Measurements from ENCODE around the gene ATXN2L. TPM values are rescaled to one million over a fixed set of nuclear protein-coding genes. Genes with fewer than 3 reads are reported as not detected.

Gene ATXN2L
- total RNA-seq, 2 donors from 2014 or later = 40.2 to 129 TPM

GRCh38 chr16:28834873-28835863 is 12.4 kb downstream of the ATXN2L start:
- Histone ChIP-seq H3K4me3 (no peak overlapping the region), H3K36me3 (replicated peaks in 1 of 2; ENCODE audit: insufficient read depth in 1 of 2, low read depth in 2 of 2) (peaks cover 31 to 55% of the 10 kb centered on the region in 2 donors), H3K9me3 (no peaks in the 10 kb centered on the region), H3K4me1 (no peaks in the 10 kb centered on the region), H3K27ac (no peak overlapping the region), H3K27me3 (no peaks in the 10 kb centered on the region)
- 66 to 90% methylated on average over 4 to 21 of the region's 25 CpGs for whole genome bisulfite sequencing, 2 donors
- ATAC-seq = no peak
- no peak for DNase-seq
- TF ChIP-seq CTCF (IDR thresholded peaks at IDR 0.05) = no peak
- TF ChIP-seq POLR2A (IDR thresholded peaks at IDR 0.05) = no peak
- intact Hi-C loops (cut with DNase I) = no loop called here

GRCh38 chr16:28835864-28836760 is 13.3 kb downstream of the ATXN2L start:
- H3K9me3 ChIP-seq = no peaks in the 10 kb centered on the region
- H3K4me3 ChIP-seq = no peak overlapping the region
- DNase-seq (no peak), ATAC-seq (no peak)
- no peak overlapping the region for H3K27ac ChIP-seq
- intact Hi-C loops (cut with DNase I) = no loop called here
- peaks cover 31 to 47% of the 10 kb centered on the region in 2 donors for H3K36me3 ChIP-seq (replicated peaks in 1 of 2; ENCODE audit: insufficient read depth in 1 of 2, low read depth in 2 of 2)
- TF ChIP-seq CTCF (IDR thresholded peaks at IDR 0.05) (no peak), POLR2A (IDR thresholded peaks at IDR 0.05) (no peak)
- no peaks in the 10 kb centered on the region for H3K4me1 ChIP-seq
- WGBS, 2 donors = 92 to 94% methylated on average over 9 to 24 of the region's 25 CpGs
- no peaks in the 10 kb centered on the region for H3K27me3 ChIP-seq

- H3K27me3 ChIP-seq = no peaks in the 10 kb centered on the region
- WGBS, 2 donors = 82 to 96% methylated on average over 7 to 8 of the region's 8 CpGs
- H3K9me3 ChIP-seq = no peaks in the 10 kb centered on the region
- peaks cover 31 to 41% of the 10 kb centered on the region in 2 donors for H3K36me3 ChIP-seq (replicated peaks in 1 of 2; ENCODE audit: insufficient read depth in 1 of 2, low read depth in 2 of 2)
- no peak overlapping the region for H3K27ac ChIP-seq
- ATAC-seq (no peak), DNase-seq (no peak)
- no peak overlapping the region for H3K4me3 ChIP-seq
- intact Hi-C loops (cut with DNase I) = no loop called here
- H3K4me1 ChIP-seq = no peaks in the 10 kb centered on the region
- TF ChIP-seq CTCF (IDR thresholded peaks at IDR 0.05) = no peak
- TF ChIP-seq POLR2A (IDR thresholded peaks at IDR 0.05) = no peak
These were observed 13.9 kb downstream of the ATXN2L start for GRCh38 chr16:28836761-28837064.

GRCh38 chr16:28837672-28838557 is 15.1 kb downstream of the ATXN2L start:
- intact Hi-C loops (cut with DNase I) = no loop called here
- TF ChIP-seq POLR2A (IDR thresholded peaks at IDR 0.05) (no peak), CTCF (IDR thresholded peaks at IDR 0.05) (no peak)
- H3K36me3 ChIP-seq (replicated peaks in 1 of 2; ENCODE audit: insufficient read depth in 1 of 2, low read depth in 2 of 2) = peaks cover 22 to 38% of the 10 kb centered on the region in 2 donors
- no peak overlapping the region for H3K27ac ChIP-seq
- H3K27me3 ChIP-seq = no peaks in the 10 kb centered on the region
- no peaks in the 10 kb centered on the region for H3K9me3 ChIP-seq
- DNase-seq (no peak), ATAC-seq (no peak)
- no peaks in the 10 kb centered on the region for H3K4me1 ChIP-seq
- 93 to 96% methylated on average over 7 of the region's 7 CpGs for WGBS, 2 donors
- no peak overlapping the region for H3K4me3 ChIP-seq
